LHCN-M2 (cell line): Measurements from ENCODE around the gene FCRL6. TPM values are rescaled to one million over a fixed set of nuclear protein-coding genes. Genes with fewer than 3 reads are reported as not detected.

ENCODE experiments used
- DNase-seq: peaks from one replicate; pipeline ENCODE4 v3.0.0-alpha.2; 2012; ENCODE audit warnings: low read depth
- polyA plus RNA-seq: library from polyadenylated mRNA; unstranded; fragments of >200 nt; gene quantifications from one replicate; pipeline ENCODE4 v1.2.1, GENCODE V29; 2012; ENCODE audit warnings: missing spikeins
- total RNA-seq: library from RNA; depleted of rRNA; stranded (reverse); fragments of >200 nt; gene quantifications from 2 replicates; pipeline ENCODE4 v1.2.3, GENCODE V29; 2014; rRNA removed

The FCRL6 gene, protein sequence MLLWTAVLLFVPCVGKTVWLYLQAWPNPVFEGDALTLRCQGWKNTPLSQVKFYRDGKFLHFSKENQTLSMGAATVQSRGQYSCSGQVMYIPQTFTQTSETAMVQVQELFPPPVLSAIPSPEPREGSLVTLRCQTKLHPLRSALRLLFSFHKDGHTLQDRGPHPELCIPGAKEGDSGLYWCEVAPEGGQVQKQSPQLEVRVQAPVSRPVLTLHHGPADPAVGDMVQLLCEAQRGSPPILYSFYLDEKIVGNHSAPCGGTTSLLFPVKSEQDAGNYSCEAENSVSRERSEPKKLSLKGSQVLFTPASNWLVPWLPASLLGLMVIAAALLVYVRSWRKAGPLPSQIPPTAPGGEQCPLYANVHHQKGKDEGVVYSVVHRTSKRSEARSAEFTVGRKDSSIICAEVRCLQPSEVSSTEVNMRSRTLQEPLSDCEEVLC
- total RNA-seq, result not detected in 2 replicates
- polyA plus RNA-seq, result not detected

DNA sequence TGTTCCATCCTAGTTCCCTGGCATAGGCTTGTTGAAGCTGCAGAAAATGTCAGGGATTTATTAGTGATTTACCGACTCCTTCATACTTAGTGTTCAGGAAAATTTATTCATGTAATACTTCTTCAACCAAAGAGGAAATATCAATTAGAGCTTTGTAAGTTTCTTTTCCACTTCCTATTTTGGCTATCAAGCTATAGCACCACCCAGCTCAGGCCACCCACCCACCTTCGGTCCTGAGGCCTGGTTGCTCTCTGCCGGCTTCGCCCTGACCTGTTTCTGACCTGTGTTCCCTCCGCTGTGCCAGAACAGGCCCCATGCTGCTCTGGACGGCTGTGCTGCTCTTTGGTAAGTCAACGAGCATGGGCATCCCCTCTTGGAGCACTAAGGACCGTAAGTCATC is at the start of gene FCRL6:
FCRL6 (plus strand) TSS at position 250 of the 400 bp plus-strand sequence; CDS start at position 315, 65 bp downstream.
- DNase-seq, result no peak

DNA sequence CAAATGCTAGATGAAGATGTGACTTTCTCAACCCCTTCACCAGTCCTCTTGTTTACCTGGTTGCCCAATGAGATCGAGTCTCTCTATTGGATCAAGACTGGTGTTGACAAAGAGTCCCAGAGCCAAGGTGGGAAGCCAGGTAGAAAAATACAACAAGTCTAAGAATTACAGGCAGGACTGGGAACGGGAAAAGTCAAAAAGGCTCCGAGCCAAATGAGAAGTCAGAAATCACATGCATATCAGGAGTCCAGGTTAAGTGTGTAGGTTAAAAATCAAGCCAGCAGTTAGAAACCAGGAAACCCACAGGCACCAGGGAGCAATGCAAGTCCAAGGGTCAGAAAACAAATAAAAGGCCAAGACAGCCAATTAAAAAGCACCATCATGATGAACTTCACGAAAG is 48.8 kb upstream of the FCRL6 start:
- DNase-seq, result no peak

DNA sequence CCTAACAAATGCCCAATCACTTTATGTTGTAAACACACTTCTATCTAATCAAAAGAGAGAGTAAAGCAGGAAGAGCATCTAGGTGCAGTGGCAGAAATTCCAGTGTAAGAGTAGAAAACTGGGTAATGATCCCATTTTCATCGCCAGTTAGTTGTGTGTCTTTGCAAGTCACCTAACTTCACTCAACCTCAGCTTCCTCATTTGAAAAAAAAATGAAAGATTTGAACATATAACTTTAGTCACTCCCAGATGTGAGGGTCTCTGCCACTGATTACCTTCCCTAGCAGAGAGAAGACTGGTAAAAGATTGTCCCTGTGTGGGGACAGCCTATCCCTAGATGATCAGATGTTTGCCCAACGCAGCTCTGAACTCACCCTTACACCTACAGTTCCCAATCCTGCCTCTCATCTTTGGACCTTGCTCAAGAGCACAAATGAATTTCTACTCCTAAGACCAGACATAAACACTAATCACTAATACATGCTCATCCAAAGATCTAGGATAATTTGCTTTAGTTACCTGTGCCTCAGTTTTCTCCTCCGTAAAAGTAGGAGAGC is 46.6 kb upstream of the FCRL6 start:
- DNase-seq, result no peak

DNA sequence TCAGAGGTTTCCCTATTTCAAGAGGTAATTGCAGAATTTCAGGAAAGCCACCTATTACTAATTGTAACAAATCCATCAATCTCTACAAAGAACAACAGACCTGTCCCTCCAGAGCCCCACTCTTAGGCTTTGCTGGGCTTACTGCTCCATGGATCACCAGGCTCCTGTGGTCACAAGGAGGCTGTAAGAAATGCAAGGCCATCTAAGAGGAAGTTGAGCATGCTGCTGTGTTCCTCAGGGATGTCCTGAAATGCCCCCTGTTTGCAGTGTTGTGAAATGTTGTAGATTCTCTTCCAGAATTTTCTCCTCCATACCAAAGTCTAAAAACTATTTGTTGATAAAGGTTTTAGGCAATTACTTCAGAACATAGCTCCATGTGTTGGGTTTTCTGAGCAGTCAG is 45.8 kb upstream of the FCRL6 start:
- DNase-seq, result peak; percentile 6

DNA sequence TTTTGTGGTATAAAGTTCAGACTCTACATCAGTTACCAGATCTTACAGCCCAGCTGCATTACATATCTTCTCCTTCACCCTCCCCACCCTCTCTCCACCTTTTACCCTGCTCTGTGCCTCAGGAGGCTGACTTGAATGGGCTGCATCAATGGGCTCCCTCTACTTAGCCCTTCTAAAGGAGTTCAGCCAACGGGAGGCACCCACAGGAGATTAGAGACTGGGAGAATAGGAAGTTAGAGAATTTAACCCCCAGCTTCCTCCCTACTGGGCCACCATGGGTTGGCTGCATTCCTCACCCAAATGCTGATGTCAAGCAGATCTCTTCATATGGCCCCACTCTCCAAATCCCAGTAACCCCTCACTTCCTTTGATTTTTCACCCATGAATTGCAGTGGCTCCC is 38.5 kb upstream of the FCRL6 start:
- no peak for DNase-seq

DNA sequence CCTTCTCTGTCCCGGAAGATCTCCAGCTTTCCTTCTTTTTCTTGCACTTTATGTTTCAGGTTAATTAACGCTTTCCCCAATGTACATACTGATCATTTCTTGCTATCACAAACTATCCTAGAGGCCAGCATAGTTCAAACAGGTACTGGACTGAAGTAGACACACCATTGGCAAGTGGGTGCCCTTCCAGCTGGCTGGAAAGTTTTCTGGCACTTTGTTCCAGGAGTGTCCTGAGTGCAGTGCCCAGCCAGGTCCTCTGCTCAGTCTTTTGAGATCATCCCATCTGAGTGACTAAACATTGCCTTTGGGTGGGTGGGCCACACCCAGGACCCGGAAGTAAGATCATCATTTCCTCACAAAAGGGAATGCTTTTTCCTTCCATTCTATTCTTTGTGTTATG is 36.4 kb upstream of the FCRL6 start:
- DNase-seq, result no peak

DNA sequence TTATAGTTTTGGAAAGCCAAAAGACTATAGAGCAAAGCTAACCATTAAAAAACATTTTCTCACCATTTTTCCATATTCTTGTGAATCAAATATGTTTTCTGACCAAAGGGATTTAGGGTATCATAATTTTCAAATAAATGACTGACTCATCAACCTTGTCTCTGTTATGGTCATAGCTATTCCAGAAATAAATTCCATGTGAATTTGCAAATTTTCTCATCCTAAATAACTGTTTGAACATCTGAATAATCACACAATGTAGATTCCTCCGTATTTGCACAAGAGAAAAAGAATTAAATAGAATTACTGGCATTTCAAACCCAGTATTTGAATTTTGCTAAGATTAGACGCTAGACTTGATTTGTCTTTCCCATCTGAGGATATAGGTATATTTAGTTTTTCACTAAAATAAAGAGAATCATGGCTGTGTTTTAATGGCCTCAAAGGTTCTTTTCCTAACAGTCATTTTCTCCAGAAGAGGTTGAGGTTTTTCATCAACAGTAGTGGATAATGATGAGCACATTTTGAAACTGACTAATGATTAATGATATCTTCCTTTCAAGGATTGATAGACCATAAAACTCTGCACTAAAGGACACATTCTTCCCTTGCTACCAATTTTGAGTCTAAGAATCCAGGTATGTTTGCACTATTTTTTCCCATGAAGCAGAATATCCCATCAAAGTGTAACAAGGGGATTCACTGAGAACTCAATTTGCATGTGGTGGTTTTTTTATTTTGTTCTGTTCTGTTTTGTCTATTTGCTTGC is 30.8 kb upstream of the FCRL6 start:
- no peak for DNase-seq

DNA sequence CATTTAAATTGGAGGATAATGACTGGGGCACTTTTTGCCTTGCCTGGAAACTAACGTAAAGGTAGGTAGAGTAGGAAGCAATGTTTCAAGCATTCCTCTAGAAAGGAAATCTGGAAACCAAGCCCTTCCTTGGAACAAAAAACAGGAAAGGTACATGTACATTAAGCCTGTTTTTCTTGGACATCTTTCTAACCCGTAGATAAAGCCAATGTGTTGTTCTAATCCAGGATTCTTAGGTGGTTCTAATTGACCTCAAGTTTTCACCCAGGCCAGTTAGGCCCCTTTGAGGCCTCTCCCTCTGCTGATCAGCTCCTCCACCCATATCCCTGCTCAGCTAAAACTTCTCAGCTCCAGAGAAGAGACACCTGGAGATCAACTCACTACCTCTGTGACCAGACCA is 27.7 kb upstream of the FCRL6 start:
- no peak for DNase-seq

DNA sequence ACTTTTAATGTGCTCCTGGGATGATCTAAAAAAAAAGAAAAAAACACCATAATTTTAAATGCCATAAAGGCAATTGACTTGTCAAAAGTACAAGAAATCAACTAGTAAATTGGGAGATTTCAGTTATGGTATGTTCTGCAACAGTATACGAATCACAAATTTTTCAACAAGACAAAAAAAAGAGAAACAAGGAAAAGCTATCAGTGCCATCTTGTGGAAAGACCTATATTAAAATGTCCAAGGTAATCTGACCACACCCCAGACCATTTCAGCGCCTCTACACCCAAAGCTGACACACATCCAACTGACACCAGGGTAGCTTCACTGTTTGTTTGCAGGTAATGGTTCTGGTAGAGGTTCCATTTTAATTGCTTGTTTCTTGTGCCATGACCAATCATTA is 26.4 kb upstream of the FCRL6 start:
- DNase-seq, result no peak

DNA sequence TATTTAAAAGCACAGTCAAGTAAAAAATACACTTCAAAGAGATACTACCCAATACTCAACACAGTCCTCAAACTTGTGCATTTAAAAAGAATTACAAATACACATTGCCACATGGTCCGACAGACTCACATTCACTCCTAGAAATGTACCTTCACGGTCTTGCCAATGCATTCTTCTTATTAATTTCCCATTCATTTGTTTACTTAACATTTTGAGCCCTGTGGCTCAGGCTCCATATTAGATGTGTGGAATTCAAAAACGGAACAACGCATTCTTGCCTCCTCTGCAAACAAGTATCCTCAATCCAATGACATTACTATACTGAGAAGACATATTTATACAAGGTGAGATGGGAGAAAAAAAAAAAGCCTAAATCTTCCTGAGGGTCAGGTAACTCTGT is 23.9 kb upstream of the FCRL6 start:
- DNase-seq, result no peak

DNA sequence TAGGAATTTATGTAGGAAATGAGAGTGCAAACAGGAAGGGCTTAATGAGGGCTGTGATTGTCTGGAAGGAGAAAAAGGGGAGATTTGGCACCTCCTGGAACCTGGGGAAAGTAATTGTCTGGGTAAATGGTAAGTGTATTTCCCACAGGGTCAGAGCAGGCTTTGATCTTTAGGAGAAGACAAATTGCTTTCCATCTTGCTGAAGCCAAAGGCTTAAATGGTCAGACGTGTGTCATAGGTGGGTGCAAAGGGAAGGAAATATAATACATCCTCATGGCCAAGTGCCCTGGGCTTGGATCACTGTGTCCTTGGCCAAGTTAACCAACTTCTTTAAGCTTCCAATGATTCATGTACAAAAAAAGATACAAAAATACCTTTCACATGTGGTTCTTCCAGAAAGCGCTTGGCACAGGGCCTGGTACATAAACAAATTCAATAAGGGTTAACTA is 22.7 kb upstream of the FCRL6 start:
- DNase-seq, result peak; percentile 89

DNA sequence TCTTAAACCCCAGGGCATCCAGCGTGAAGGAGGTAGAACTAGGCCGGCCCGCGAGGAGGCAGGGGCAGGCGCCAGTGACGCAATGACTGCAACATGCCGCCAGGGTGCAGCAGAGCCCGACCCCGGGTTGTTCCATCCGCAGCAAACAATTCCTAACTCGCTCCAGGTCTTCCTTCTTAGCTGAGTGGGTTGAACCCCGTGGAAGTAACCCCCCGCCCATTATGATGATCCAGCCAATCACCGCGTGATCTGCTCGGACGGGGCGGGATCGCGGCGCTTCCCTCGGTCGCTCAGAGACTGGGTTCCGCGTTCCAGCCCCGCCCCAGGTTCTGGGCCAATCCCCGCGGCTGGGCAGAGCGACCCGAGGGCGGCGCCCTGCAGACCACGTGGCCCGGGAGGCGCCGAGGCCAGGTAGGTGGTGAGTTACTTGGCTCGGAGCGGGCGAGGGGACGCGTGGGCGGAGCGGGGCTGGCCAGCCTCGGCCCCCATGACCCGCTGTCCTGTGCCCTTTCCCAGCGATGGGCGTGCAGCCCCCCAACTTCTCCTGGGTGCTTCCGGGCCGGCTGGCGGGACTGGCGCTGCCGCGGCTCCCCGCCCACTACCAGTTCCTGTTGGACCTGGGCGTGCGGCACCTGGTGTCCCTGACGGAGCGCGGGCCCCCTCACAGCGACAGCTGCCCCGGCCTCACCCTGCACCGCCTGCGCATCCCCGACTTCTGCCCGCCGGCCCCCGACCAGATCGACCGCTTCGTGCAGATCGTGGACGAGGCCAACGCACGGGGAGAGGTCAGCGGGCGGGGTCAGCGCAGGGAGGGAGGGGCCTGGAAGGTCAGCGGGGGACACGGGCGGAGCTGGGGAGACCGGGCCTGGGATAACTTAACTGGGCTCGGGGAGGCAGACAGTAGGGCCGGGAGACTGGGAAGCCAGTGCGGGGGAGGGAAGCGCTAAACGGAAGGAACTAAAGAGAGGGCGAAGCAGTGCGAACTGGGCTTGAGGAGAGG is 21.3 kb upstream of the FCRL6 start, which contains the start of gene DUSP23:
DUSP23 (plus strand) TSS at position 380 of the 1,000 bp plus-strand sequence; CDS start at position 519, 139 bp downstream.
- DNase-seq, result peak; percentile 96

DNA sequence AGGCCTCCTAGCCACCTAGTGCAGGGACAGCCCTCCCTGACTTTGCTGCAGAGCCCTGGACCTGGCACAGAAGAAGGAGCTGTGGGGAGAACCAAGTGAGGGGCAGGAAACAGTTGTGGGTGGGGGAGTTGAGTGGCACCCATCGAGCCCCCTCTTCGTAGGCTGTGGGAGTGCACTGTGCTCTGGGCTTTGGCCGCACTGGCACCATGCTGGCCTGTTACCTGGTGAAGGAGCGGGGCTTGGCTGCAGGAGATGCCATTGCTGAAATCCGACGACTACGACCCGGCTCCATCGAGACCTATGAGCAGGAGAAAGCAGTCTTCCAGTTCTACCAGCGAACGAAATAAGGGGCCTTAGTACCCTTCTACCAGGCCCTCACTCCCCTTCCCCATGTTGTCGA is 20.2 kb upstream of the FCRL6 start:
- DNase-seq, result no peak

DNA sequence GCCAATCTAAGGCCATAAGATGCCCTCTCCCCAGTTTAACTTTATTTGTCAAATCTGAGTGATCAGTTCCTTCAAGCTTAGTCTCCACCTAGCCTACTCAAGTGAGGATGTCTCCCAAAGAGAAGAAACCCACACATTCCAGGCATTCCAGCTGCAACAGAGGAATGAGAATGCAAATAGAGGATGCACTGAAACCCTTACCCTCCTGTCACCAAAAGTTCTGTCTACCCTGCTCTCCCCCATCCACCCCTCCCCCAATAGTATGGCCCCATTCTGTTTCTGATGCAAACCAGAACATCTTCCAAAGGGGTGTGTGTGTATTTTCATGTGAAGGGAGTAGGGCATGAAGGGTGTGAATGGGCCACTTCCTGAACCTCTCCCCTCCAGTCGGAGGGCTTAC is 18.4 kb upstream of the FCRL6 start:
- no peak for DNase-seq

DNA sequence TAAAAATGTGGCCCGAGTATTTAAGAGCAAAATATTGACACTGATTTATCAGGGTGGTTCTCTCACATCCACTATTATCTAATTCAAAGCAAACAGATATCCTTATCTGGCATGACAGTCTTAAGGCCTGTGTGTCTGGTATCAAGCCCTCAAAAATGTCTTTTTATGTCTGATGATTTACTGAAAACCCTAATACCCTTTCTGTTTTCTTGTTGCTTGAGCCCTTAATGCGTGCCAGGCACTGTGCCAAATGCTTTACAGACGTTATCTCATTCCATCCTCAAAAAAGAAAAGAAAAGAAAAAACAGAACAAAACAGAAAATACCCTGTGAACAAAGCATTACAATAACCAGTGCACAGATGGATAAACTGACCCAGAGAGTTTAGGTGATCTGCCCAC is 15.7 kb upstream of the FCRL6 start:
- DNase-seq, result no peak

DNA sequence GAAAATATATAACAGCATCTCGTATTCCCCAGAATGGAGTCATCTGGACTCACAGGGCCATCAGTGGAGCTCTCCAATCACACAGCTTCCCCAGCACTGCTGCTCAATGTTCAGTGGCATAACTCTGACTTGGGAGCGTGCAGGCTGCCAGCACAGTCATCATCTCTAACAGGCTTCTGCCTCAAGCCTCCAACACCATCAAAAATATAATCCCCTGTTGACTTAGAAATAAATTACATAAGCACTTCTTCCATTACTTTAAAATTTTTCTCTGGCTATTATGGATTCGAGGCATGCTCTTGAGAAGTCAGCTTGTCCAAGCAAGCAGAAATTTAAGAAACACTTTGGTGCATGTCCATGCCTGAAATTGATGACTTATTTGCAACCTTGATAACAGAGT is 15.2 kb upstream of the FCRL6 start:
- DNase-seq, result no peak

DNA sequence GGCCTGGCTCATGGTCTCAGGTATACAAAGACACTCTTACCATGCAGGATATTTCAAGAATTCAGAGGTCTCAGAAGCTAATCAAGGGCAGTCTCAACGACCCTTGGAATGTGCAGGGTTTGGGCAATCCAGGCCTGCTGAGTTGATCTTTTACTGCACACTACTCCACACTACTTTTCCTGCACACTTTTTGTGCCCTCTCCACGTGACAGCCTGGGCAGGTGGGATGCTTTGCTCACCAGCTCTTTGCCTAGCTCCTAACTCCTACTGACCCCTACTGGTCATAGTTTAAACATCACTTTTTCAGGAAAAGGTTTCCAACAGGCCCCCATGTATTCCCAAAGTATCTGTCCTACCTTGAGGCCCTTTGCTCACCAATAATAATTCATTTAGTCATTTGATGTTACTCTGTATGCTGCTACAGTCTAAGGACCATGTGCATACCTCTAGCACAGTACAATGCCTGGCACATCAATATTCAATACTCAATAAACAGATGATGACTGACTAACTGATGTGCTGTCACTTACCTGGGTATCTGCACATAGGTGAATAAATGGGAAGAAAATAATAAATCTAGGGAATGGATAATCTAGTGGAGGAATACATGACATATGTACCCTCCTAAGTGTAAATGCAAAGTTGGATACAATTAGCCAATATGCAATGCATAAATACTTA is 11.8 kb upstream of the FCRL6 start:
- peak; percentile 33 for DNase-seq

DNA sequence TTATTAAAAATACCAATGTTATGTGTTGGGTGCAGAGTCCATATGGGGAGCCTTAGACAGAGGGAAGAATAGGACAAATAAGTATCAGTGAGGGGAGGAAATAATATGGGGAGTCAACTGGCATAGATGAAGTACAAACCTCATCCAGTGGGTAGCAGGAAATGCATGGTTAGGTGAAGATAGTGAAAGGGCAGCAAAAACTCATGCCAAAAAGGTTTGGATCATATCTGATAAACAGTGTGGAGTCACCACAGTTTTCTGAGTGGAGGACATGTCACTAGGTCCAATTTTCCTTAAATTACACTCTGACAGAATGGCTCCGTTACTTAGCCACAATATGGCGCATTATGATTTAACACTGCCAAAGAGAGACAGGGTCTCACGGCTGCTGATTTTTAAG is 11.1 kb upstream of the FCRL6 start:
- no peak for DNase-seq

DNA sequence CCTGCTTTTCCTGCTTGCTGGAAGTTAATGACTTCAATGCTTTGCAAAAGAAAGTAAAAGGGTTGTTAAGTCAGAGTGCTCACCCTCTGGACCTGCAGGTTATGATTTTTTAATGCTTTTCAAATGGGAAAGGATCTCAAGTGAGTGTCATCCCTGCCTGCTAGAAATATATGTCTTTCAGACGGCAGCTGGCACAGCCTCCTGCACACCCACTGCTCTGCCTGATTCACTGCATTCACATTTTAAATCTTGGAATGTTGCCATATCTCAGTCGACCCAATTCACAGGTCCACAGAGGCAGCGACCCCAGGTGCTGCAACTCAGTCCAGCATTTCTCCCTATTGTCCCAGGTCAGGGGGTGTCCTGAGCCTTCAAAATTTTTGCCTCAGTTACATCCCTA is 10.7 kb upstream of the FCRL6 start:
- DNase-seq, result no peak

DNA sequence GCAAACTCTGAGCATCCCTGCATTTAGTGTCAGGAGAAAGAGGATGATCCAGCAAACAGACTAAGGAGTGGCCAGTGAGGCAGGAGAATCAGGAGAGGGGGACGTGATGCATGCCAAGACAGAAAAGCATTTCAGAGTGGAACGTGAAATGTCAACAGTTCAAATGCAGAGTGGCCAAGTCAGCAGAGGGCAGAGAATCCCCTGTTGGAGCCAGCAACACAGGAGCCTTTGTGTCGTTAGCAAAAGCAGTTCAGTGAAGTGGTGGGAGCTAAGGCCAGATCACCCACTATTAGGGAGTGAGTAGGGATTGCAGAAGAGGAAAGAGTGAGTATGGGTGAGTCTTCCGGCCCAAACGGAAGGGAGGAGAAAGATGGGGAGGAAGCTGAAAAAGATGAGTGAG is 6.6 kb upstream of the FCRL6 start:
- DNase-seq, result no peak

DNA sequence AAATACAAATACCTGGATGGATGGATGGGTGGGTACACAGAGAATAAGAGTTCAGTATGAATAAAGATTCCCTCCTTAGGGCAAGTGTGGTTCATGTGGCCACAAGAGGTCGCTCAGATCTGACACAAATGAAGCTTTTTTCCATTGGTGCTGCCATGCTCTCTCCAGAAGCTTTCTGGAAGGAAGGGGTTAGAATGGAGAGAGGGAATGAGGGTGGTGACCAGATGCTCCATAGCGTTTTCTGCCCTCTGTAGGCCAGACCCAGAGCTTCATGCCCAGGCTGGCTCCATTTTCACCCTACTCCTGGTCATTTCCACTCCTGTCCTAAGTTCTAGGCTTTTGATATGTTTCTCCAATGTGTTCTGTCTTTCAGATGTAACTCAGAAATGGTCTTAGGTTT is 3.3 kb upstream of the FCRL6 start:
- DNase-seq, result peak; percentile 87
